ENCODE data around the gene CENPX. TPM values are rescaled to one million over a fixed set of nuclear protein-coding genes. Genes with fewer than 3 reads are reported as not detected.

CENPX gene
- total RNA-seq, 1 donor from 2014 or later: 41.3 TPM

DNA sequence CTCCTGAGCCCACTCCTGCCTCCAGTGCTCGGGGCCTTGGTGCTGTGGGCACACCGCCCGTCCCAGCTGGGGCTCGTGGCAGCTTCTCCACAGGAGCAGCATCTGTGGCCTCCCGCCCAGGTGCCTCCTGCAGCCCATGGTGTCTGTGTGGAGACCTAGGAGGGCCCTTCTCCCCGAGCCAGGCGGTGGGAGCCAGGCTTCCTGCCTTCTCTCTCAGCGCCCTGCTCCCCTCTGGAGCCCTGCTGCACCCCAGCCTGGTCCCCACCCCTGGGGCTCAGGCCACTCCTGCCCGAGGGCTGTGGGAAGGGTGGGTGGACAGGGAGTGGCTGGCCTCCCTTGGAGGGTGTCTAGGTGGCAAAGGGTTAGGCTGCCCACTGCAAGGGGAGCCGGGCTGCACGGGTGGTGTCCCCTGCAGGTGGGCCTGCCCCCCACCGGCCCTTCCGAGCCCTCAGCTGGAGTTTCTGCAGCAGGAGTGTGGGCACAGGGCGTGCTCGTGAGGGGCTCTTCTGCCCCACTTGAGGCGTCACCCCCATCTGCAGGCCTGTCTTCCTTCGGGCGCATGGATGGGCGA is 11.0 kb downstream of the CENPX start:
- H3K9me3 ChIP-seq: no peaks in the 10 kb centered on the region
- no peaks in the 10 kb centered on the region for H3K27me3 ChIP-seq
- peak overlapping the region; percentile 81 to 83 for H3K27ac ChIP-seq
- peaks cover 11 to 26% of the 10 kb centered on the region in 2 donors for H3K4me1 ChIP-seq
- no peaks in the 10 kb centered on the region for H3K36me3 ChIP-seq
- DNase-seq (ENCODE audit: low spot score in 2 of 2): no peak
- no peak overlapping the region for H3K4me3 ChIP-seq
- TF ChIP-seq, protein P1, sequence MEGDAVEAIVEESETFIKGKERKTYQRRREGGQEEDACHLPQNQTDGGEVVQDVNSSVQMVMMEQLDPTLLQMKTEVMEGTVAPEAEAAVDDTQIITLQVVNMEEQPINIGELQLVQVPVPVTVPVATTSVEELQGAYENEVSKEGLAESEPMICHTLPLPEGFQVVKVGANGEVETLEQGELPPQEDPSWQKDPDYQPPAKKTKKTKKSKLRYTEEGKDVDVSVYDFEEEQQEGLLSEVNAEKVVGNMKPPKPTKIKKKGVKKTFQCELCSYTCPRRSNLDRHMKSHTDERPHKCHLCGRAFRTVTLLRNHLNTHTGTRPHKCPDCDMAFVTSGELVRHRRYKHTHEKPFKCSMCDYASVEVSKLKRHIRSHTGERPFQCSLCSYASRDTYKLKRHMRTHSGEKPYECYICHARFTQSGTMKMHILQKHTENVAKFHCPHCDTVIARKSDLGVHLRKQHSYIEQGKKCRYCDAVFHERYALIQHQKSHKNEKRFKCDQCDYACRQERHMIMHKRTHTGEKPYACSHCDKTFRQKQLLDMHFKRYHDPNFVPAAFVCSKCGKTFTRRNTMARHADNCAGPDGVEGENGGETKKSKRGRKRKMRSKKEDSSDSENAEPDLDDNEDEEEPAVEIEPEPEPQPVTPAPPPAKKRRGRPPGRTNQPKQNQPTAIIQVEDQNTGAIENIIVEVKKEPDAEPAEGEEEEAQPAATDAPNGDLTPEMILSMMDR (IDR thresholded peaks at IDR 0.05): no peak
- intact Hi-C loops (cut with DNase I): no loop called here

DNA sequence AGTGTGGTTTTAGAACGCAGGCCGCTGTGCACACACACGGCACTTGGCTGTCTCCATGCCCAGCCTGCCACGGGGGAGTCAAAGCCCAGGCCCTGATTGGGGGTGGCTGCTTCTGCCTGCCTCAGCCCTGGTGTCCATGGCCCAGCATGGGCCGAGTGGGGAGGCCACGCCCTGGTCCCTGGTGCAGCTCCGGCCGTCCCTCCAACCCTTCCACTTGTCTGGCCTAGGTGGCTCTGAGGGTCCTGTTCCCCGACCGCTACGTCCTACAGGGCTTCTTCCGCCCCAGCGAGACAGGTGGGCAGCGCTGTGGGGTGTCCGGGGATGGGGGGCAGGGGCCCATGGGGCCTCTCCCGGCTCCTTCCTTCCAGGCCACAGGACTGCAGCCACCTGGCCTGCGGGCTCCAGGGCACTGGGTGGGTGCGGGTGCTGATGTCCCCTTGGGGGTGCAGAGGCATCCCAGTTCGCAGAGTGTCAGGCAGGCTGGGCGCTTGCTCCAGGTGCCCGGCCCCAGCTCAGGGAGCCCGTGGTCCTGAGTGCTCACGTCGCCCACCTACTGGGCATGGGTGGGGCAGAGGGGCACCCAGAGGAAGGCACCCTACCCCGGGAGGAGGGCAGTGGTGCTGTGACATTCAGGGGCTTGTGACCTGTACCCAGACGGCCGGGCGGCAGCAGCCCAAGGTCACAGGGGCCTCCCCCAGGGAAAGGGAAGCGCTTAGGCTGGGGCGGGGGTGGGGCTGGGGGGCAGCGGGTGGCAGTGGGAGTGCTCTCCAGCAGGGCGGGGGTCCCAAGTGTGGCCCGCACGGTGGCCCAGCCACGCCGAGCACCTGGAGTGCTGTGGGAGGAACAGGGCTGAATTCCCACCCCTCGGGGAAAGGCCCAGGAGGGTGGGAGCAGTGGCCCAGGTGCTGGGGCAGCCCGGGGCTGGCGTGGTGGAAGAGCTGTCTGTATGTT is 11.8 kb downstream of the CENPX start:
- H3K27ac ChIP-seq: no peak overlapping the region
- H3K4me1 ChIP-seq: peaks cover 13 to 32% of the 10 kb centered on the region in 2 donors
- no peaks in the 10 kb centered on the region for H3K36me3 ChIP-seq
- H3K27me3 ChIP-seq: no peaks in the 10 kb centered on the region
- no peaks in the 10 kb centered on the region for H3K9me3 ChIP-seq
- TF ChIP-seq, protein P1 (IDR thresholded peaks at IDR 0.05): no peak
- intact Hi-C loops (cut with DNase I): no loop called here
- no peak overlapping the region for H3K4me3 ChIP-seq
- DNase-seq (ENCODE audit: low spot score in 2 of 2): no peak

DNA sequence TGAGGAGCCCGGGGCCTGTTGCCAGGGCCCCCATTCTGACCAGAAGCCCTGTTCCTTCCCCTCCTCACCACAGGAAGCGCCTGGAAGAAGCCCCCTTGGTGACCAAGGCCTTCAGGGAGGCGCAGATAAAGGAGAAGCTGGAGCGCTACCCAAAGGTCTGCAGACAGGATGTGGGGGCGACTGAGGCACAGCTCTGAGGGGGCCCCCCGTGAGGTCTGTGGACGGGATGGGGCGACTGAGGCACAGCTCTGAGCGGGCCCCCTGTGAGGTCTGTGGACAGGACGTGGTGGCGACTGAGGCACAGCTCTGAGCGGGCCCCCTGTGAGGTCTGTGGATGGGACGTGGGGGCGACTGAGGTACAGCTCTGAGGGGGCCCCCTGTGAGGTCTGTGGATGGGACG is 13.3 kb downstream of the CENPX start:
- peaks cover 13 to 41% of the 10 kb centered on the region in 2 donors for H3K4me1 ChIP-seq
- intact Hi-C loops (cut with DNase I): no loop called here
- TF ChIP-seq, protein P1 (IDR thresholded peaks at IDR 0.05): no peak
- H3K36me3 ChIP-seq: no peaks in the 10 kb centered on the region
- no peak overlapping the region for H3K4me3 ChIP-seq
- H3K27ac ChIP-seq: no peak overlapping the region
- no peaks in the 10 kb centered on the region for H3K9me3 ChIP-seq
- H3K27me3 ChIP-seq: no peaks in the 10 kb centered on the region
- no peak for DNase-seq (ENCODE audit: low spot score in 2 of 2)

DNA sequence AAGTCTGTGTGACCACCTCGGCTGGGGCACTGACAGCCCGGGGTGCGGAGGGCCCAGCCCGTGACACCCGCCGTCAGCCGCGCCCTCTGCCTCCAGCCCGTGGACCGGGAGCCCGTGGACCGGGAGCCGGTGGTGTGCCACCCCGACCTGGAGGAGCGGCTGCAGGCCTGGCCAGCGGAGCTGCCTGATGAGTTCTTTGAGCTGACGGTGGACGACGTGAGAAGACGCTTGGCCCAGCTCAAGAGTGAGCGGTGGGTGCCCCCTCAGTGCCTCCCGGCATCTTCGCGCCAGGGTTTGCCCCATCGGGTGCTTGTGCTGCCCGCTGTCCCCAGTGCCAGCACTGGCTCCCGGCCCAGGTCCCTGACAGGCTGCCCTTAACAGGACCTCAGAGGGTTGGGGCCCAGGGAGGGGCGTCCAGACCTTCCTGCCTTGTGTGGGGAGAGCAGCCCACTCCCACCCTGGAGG is 13.7 kb downstream of the CENPX start:
- Histone ChIP-seq H3K9me3 (no peaks in the 10 kb centered on the region), H3K4me3 (no peak overlapping the region), H3K36me3 (no peaks in the 10 kb centered on the region), H3K27me3 (no peaks in the 10 kb centered on the region), H3K27ac (no peak overlapping the region), H3K4me1 (peaks cover 16 to 45% of the 10 kb centered on the region in 2 donors)
- TF ChIP-seq, protein P1 (IDR thresholded peaks at IDR 0.05): no peak
- intact Hi-C loops (cut with DNase I): no loop called here
- no peak for DNase-seq (ENCODE audit: low spot score in 2 of 2)

DNA sequence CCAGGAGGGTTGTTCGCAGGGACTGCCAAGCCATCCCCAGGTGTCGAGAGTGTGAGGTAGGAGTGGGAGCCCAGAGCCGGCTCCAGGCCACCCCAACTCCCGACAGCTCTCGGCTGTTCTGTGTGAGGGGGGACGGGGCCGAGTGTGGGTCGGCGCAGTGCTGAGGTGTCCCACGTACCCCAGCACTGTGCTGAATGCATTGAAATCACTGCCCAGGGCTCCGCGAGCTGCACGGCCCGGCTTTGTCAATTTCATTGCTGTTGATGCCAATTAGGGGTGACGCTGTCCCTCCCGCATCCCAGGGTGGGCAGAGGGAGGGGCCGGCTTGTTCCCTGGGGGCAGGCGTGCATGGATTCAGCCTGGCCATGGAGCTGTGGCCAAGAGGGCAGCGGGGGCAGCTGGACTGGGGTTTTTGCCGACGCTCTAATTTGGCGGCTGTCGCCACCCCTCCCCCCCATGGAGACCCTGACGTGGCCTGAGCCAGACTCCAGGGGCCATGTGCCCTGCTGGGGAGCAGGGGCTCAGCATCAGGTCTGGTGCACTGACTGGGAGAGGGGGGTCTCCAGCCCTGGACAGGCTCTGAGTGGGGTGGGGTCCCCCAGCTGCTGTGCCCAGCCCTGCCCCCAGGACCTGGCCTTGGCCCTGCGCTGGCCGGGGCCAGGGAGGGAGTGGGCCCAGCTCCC is 14.3 kb downstream of the CENPX start:
- Histone ChIP-seq H3K36me3 (no peaks in the 10 kb centered on the region), H3K27ac (peak overlapping the region in 1 of 2 donors; percentile 58), H3K27me3 (no peaks in the 10 kb centered on the region), H3K9me3 (no peaks in the 10 kb centered on the region), H3K4me1 (peaks cover 14 to 44% of the 10 kb centered on the region in 2 donors), H3K4me3 (no peak overlapping the region)
- intact Hi-C loops (cut with DNase I): no loop called here
- DNase-seq (ENCODE audit: low spot score in 2 of 2): no peak
- TF ChIP-seq, protein P1 (IDR thresholded peaks at IDR 0.05): no peak
